ENCODE data around the gene KCND1.

- TF ChIP-seq CTCF (IDR thresholded peaks at IDR 0.05): no peak
- no peak for TF ChIP-seq POLR2A (IDR thresholded peaks at IDR 0.05)
- no peak for TF ChIP-seq POLR2AphosphoS5 (IDR thresholded peaks at IDR 0.05)
These were observed 32.0 kb downstream of the KCND1 start for GRCh38 chrX:48939524-48940228.

Measured in gastroesophageal sphincter (tissue), 3 donors.